ACC112 (cell line): ENCODE measurements around the gene INTS3.
"Not testable (repeated sequence)": the region's sequence is repeated elsewhere in the genome, so short reads cannot be mapped to it uniquely, and the experiment has no call there.

ENCODE experiments used
- H2AFZ ChIP-seq: fragments of 200-600 bp; sonication (generic); one replicate; pipeline ENCODE4 v1.6.0; 2017; ENCODE audit warnings: antibody characterized with exemption, low read length; ENCODE audit not compliant: unreplicated experiment
- H3K27ac ChIP-seq: fragments of 200-600 bp; sonication (generic); 2 replicates; pipeline ENCODE4 v1.5.1; 2014; ENCODE audit warnings: low read depth, mild to moderate bottlenecking, antibody characterized with exemption, low read length, moderate library complexity
- H3K27me3 ChIP-seq: fragments of 200-600 bp; sonication (generic); 2 replicates; pipeline ENCODE4 v1.6.1; 2014; ENCODE audit warnings: mild to moderate bottlenecking, antibody characterized with exemption, low read length, moderate library complexity, mixed read lengths; ENCODE audit not compliant: insufficient read depth
- H3K36me3 ChIP-seq: fragments of 200-600 bp; sonication (generic); 2 replicates; pipeline ENCODE4 v1.6.1; 2016; ENCODE audit warnings: mild to moderate bottlenecking, antibody characterized with exemption, low read length, moderate library complexity, mixed read lengths; ENCODE audit not compliant: insufficient read depth
- H3K4me1 ChIP-seq: fragments of 200-600 bp; sonication (generic); one replicate; pipeline ENCODE4 v1.6.1; 2016; ENCODE audit warnings: low read length, mixed read lengths; ENCODE audit not compliant: insufficient read depth, unreplicated experiment, control insufficient read depth
- H3K4me3 ChIP-seq: fragments of 200-600 bp; sonication (generic); 2 replicates; pipeline ENCODE4 v1.5.1; 2014; ENCODE audit warnings: mild to moderate bottlenecking, low read depth, low read length
- H3K79me2 ChIP-seq: fragments of 200-600 bp; sonication (generic); one replicate; pipeline ENCODE4 v1.6.0; 2016; ENCODE audit warnings: low read length; ENCODE audit not compliant: control insufficient read depth, unreplicated experiment, insufficient read depth

The INTS3 gene

DNA sequence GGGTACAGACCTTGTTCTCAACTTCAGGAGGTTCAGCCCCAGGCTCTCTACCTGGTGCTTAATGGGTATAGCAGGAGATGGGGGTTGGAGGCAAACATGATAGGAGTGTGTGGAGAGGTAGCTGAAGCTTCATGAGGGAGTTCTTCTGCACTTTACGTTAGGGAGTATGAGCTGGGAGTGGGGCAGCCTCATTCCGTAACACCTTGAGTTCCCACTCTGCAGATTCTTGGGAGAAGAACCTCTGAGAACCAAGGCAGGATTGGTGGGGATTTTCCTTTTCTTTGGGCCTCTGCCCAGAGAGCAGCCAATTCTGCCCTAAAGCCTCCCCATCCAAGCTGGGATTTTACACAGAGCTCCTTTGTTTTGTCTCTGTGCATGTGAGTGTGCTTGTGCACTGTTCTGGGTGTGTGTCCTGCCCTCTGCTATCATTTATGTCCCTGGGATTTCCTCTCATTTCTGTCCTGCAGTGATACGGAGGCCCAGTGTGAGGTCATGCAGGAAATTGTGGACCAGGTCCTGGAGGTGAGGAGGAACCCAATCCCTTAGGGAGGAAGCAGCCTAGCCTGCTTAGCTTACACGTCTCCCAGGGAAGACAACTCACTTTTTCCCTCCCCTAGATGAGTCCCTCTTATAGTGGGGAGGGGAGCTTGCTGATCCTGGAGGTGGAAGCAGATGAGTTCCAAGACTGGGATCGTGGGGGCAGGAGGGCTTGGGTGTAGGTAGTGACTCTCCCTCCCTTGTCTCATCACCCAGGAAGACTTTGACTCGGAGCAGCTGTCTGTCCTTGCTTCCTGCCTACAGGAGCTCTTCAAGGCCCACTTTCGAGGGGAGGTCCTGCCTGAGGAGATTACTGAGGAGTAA is 35.7 kb downstream of the INTS3 start:
- Histone ChIP-seq H3K79me2 (no peaks in the 10 kb centered on the region), H3K4me1 (peaks cover 6% of the 10 kb centered on the region), H3K36me3 (peaks cover 6% of the 10 kb centered on the region; the same call in 1 of the 2 replicates), H3K4me3 (no peak overlapping the region), H3K27ac (no peak overlapping the region), H3K27me3 (no peaks in the 10 kb centered on the region), H2AFZ (no peak overlapping the region)

DNA sequence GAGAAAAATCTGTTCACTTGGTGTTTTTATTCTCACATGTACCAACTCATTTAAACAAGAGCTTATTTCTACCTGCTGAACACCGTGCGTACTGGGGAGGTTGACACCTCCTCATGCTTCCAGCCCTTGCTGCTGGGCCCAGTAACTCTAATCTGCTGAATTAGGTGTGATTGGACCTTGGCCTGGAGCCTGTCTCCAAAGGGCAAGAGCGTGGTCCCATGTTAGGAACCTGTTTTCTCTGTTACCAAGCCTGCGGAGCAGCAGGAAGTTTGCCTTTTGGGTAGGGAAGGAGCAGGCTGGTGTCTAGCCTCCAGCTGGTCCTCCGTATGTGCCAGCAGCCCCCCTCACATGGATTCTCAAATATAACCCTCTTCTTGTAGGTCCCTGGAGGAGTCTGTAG is 36.5 kb downstream of the INTS3 start:
- Histone ChIP-seq H3K27ac (no peak overlapping the region), H3K36me3 (peaks cover 6% of the 10 kb centered on the region; the same call in 1 of the 2 replicates), H3K27me3 (no peaks in the 10 kb centered on the region), H3K4me1 (peaks cover 6% of the 10 kb centered on the region), H3K4me3 (no peak overlapping the region), H2AFZ (no peak overlapping the region), H3K79me2 (no peaks in the 10 kb centered on the region)

DNA sequence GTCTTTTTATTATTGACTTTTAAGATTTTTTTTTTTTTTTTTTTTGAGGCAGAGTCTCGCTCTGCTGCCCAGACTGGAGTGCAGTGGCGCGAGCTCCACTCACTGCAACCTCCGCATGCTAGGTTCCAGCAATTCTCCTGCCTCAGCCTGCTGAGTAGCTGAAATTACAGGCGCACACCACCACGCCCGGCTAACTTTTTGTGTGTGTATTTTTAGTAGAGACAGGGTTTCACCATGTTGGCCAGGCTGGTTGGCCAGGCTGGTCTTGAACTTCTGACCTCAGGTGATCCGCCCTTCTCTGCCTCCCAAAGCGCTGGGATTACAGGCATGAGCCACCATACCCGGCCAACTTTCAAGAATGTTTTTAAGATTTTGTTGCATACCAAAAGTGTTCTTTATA is 38.8 kb downstream of the INTS3 start:
- not testable (repeated sequence) for H3K4me3 ChIP-seq, H3K79me2 ChIP-seq, H2AFZ ChIP-seq, H3K27ac ChIP-seq, H3K36me3 ChIP-seq, H3K4me1 ChIP-seq, H3K27me3 ChIP-seq

DNA sequence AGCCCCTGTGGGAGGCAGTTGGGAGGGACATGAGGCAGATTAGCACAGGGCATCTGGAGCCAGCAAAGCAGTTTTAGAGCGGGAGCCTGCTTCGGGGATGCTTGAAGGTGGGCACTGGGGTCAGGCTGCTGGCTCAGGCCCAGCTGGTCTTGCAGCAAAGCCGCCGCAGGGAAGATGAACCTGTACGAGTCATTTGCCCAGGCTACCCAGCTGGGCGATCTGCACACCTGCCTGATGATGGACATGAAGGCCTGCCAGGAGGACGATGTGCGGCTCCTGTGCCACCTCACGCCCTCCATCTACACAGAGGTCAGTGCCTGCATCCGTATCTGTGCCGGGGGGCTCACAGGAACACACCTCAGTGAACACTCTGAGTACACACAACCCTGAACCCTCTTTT is 39.7 kb downstream of the INTS3 start:
- no peak overlapping the region for H2AFZ ChIP-seq
- H3K4me3 ChIP-seq, result no peak overlapping the region
- H3K36me3 ChIP-seq, result peaks cover 7% of the 10 kb centered on the region; the same call in 1 of the 2 replicates
- H3K27ac ChIP-seq, result no peak overlapping the region
- no peaks in the 10 kb centered on the region for H3K79me2 ChIP-seq
- H3K4me1 ChIP-seq, result no peaks in the 10 kb centered on the region
- H3K27me3 ChIP-seq, result no peaks in the 10 kb centered on the region

DNA sequence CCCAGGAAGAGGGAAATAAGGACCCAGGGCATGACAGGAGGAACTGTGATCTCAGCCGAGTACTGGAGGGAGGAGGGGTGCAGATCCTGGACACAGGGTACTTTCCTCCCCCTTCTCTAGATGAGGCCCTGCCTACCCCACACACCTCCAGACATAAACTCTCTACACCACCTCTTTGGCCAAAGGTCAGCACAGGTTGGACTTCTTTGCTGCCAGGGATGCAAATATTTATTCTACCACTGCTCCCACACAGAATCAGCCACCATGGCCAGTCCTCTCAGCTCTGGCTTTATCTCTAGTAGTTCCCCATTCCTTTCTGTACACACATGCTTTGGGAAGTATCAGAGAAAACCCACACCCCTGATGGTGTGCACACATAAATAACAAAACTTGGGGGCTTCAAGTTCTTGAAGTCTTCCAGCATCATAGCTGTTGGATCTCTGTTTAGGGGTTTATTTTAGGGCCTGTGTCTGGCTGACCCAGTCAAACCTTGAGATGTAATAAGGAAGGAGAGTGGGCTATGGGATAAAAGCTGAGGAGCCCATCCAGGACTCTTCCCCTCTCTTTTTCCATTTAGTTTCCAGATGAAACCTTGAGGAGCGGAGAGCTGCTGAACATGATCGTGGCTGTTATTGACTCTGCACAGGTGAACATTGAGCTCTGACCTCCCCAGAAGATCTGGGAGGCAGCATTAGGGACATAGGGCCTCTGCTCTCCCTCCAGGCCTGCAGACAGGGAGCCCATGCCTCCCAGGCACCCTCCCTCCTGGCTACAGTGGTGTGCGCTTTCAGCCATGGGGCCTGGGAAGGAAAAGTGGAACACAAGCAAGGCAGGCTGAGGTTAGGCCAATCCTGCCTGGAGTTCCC is 40.7 kb downstream of the INTS3 start:
- no peak overlapping the region for H3K4me3 ChIP-seq
- H3K27me3 ChIP-seq, result no peaks in the 10 kb centered on the region
- no peak overlapping the region for H2AFZ ChIP-seq
- peaks cover 8% of the 10 kb centered on the region for H3K4me1 ChIP-seq
- H3K79me2 ChIP-seq, result no peaks in the 10 kb centered on the region
- H3K27ac ChIP-seq, result no peak overlapping the region
- peaks cover 12% of the 10 kb centered on the region; the same call in 1 of the 2 replicates for H3K36me3 ChIP-seq

DNA sequence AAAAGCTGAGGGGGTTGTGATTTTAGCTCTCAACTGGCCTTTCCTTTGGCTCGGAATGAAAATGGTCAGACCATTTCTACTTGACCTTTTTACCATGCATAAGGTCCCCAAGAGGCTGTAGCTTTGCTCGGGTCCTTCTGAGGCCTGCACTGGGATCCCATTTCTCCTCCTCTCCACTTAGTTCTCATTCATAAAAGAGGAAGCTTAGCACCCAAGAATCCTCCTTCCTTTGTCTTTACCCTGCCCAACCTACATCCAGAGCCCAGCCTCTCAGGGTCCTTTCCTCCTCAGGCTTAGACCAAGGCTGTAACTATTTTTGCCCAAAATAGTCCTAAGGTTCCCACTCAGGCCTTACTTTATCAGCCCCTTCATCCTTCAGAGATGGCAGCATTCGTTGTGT is 41.4 kb downstream of the INTS3 start:
- H2AFZ ChIP-seq, result no peak overlapping the region
- peaks cover 12% of the 10 kb centered on the region; the same call in 1 of the 2 replicates for H3K36me3 ChIP-seq
- no peak overlapping the region for H3K4me3 ChIP-seq
- no peaks in the 10 kb centered on the region for H3K79me2 ChIP-seq
- no peak overlapping the region for H3K27ac ChIP-seq
- no peaks in the 10 kb centered on the region for H3K27me3 ChIP-seq
- H3K4me1 ChIP-seq, result peaks cover 14% of the 10 kb centered on the region

DNA sequence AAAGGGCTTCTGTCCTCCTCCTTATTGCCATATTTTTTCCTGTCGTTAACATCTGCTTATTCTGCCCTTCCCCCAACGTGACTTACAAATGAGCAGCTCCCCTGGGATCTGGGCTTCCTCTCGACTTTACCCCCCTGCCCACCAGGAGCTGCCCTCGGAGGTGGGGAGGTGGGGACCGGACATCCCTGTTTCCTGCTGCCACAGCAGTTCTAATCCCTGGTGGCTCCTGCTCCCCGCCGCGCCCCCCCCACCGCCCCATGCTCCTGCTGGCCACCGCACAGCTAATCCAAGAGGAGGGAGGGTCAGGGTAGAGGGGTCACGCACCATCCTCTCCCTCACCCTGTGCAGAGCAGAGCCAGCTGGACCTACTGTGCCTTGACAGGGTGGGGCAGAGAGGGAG is 42.9 kb downstream of the INTS3 start:
- Histone ChIP-seq H3K27me3 (no peaks in the 10 kb centered on the region), H2AFZ (no peak overlapping the region), H3K79me2 (no peaks in the 10 kb centered on the region), H3K27ac (no peak overlapping the region), H3K36me3 (peaks cover 12% of the 10 kb centered on the region; the same call in 1 of the 2 replicates), H3K4me1 (peaks cover 26% of the 10 kb centered on the region), H3K4me3 (no peak overlapping the region)

DNA sequence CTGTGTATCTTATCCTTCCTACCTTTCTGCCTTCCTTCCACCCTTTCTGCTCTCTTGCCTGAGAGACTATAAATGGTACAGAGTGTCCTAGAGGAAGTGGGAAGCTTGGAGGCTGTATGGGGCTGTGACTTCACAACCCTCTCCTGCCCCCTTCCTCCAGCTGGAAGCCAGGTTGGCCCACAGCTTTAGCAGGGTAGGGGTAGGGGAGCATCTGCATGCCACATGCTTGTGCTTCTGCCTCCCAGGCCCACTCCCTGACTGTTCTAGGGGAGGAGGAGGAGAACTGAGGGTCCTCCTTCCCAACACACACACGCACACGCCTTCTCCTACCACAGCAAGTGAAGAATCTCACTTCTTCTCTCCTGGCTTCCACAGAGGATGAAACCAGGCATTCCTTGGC is 43.4 kb downstream of the INTS3 start:
- peaks cover 12% of the 10 kb centered on the region; the same call in 1 of the 2 replicates for H3K36me3 ChIP-seq

DNA sequence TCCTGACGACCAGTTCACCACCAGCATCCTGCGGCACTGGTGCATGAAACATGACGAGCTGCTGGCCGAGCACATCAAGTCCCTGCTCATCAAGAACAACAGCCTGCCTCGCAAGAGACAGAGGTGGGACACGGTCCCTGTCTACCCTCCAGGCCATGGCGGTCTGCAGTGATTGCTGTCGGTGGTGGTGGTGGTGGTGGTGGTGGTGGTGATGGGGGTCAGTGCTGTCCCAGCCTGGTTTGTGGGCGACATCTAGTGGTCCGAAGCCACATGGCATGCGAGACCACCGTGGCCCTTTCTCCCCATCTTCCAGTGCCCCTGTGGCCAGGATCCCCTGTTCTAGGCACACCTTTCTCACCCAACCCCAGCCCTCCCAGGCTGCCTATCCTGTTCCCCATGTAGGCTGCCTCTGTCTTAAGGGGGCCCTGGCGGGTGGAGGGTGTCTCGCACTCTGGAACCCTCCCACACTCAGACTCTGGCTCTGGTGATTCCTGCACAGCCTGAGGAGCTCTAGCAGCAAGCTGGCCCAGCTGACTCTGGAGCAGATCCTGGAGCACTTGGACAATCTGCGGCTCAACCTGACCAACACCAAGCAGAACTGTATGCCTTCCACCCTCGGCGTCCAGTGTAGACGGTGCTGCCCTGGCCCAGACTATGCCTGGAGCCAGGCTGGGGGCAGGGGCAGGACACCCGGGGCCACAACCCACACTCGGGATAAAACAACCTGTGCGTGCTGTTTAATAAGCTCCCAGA is 44.2 kb downstream of the INTS3 start:
- Histone ChIP-seq H2AFZ (no peak overlapping the region), H3K36me3 (peaks cover 11% of the 10 kb centered on the region; the same call in 1 of the 2 replicates), H3K4me1 (peaks cover 32% of the 10 kb centered on the region), H3K27ac (no peak overlapping the region), H3K27me3 (no peaks in the 10 kb centered on the region), H3K79me2 (no peaks in the 10 kb centered on the region), H3K4me3 (no peak overlapping the region)

More for the DNA sequence above, 43.4 kb downstream of the INTS3 start:
- H3K4me1 ChIP-seq, result peaks cover 26% of the 10 kb centered on the region
- no peak overlapping the region for H3K27ac ChIP-seq
- no peaks in the 10 kb centered on the region for H3K27me3 ChIP-seq
- H3K4me3 ChIP-seq, result no peak overlapping the region
- H3K79me2 ChIP-seq, result no peaks in the 10 kb centered on the region
- H2AFZ ChIP-seq, result no peak overlapping the region
